Measurements from ENCODE around the gene ARID5B.

ARID5B gene

DNA sequence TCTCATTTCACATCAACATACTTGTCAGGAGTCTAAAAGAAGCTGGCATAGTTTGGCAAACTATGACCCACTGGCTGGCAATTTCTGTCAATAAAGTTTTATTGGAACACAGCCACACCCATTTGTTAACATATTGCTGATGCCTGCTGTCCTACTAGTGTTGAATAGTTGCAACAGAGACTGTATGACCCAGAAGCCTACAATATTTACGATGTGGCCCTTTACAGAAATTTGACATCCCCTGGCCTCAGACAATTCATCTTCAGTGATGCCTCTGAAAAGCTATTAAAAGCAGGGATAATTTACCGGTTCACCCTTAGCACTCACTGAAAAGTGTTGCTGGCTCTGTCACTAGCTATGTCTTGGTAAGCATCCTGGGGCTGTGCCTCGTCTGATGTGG is 155.2 kb downstream of the ARID5B start:
- no peak for DNase-seq

GRCh38 chr10:62057359-62057758 is 155.9 kb downstream of the ARID5B start:
- no peak for DNase-seq

DNA sequence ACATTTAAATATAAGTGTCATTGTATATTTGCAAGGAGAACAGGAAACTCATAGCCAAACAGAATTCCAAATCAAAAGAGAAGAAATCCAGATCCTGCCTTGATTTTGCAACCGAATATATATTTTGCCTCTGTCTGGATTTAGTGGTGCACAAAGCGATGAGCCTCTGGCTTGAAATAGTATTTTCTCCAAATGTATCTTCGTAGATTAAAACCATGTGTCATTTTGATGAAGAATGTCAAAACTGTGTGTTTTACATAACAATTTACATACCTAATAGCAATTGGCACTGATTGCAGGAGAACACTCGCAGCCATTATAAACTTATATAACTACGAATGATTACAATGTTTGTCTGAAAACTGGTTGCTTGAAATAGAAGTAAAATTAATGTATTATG is 156.4 kb downstream of the ARID5B start:
- no peak for DNase-seq

DNA sequence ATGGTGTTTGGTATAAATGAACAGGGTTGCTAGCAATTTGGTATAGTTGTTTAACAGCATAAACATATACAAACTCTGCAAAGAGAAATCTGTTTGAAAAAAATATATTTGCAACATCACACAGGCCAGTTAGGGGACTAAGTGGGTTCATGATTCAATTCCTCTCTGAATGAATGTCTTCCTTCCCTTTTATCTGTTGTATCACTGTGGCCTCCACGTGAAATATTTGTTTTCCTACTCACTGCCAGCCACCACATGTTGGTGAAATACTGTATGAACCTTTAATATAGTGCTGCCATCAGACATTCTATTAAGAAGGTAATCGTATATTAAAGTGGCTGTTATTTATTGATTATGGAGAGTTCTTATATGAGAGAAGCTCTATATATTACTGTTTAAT is 157.0 kb downstream of the ARID5B start:
- DNase-seq = no peak

DNA sequence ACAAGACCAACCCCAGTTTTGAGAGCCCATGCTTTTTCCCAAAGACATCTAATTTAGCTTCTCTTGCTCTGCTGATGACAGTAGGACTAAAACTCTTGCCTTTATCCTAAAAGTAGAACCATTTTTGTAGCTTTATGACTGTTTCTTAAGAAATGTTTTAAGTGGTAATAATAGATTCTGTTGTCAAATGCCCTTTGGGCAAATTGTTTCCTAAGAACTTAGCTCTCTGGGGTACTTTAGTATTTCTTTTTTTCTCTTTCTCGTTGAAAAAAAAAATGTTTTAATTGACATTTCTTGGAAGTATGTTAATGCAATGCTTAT is 157.4 kb downstream of the ARID5B start:
- DNase-seq = no peak

DNA sequence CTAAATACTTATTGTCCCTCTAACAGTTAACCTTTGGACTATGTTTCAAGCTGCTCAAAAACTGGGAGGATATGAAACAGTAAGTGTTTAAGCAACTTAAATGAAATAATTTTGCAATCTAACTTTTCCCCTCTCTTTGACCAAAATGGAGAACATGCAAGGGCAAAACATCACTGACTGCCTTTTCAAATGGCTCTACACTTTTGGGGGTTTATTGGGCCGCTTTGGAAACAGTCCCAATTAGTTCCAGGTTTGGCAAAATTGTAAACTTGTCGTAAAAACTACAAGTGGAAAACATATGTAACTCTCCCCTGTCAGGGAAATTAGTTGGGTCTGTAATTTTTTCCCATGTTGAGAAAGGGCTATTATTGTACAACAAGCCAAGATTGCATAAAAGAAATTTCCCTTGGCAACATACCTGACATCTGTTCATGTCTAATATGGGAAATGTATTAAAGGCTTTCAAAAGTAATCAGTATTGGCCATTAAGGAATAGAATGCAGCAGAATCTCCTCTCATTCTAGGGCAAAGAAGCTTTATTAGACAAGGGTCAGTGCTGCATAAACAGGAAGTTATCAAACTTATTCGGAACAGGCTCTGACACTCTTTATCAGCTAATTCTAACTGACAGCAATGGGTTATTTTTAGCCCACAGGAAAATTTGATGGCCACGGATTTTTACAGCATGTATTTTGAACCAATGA is 157.9 kb downstream of the ARID5B start:
- DNase-seq = no peak

- DNase-seq = no peak
These were observed 160.5 kb downstream of the ARID5B start for GRCh38 chr10:62062028-62062427.

- no peak for DNase-seq
These were observed 161.4 kb downstream of the ARID5B start for GRCh38 chr10:62062752-62063512.

GRCh38 chr10:62063795-62064472 is 162.4 kb downstream of the ARID5B start:
- no peak for DNase-seq

- DNase-seq = no peak
These were observed 166.1 kb downstream of the ARID5B start for GRCh38 chr10:62067560-62067959.

GRCh38 chr10:62068464-62068863 is 167.0 kb downstream of the ARID5B start:
- no peak for DNase-seq

DNA sequence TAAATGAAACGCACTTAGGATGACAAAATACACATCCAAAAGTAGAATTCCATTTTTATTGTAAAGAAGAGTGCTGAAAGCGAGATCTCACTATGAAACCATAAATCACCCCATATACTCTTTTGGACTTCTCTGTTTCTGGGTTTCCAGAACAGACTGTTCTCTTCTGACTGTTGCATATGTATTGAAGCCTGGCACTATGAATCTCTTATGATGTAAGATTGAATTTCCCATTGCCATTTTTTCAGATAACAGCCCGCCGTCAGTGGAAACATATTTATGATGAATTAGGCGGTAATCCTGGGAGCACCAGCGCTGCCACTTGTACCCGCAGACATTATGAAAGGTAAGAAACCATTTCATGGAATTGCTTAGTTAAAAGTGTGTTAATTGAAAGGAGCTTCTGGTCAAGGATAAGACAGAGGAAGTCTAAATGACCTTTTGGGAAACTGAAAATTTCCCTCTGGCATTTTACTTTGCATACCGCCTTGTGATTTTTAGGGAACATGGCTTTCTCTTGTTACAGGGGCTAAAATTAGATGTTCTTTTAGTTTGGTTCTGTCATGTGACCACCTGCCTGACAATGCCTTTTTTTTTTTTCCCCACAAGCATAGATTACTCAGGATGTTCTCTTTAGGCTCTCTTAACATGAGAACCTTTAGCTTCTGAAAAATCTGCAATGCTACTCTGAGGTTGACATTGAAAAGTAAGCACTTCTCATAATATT is 168.1 kb downstream of the ARID5B start:
- DNase-seq = no peak

- DNase-seq = no peak
These were observed 170.4 kb downstream of the ARID5B start for GRCh38 chr10:62071846-62072281.

- no peak for DNase-seq
These were observed 171.4 kb downstream of the ARID5B start for GRCh38 chr10:62072901-62073300.

DNA sequence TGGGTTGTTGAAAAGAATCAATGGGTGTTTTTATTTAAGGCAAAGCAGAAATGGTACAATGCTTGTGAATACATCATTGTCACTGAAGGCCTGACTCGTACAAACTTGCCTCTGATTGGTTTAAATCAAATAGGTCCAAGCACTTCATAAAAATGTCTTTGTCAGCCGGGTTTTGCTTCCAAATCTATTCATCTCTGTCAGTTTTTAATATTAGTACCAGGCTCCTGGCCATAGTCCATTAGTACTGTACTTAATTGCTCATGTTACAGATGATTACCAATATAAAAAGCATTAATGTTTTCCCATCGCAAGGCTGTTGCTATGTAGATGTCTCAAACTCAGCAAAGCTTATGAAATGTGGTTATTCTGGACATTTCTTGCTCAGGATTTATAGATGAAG is 171.9 kb downstream of the ARID5B start:
- DNase-seq = no peak

GRCh38 chr10:62075414-62075813 is 173.9 kb downstream of the ARID5B start:
- no peak for DNase-seq

- DNase-seq = no peak
These were observed 174.4 kb downstream of the ARID5B start for GRCh38 chr10:62075912-62076311.

DNA sequence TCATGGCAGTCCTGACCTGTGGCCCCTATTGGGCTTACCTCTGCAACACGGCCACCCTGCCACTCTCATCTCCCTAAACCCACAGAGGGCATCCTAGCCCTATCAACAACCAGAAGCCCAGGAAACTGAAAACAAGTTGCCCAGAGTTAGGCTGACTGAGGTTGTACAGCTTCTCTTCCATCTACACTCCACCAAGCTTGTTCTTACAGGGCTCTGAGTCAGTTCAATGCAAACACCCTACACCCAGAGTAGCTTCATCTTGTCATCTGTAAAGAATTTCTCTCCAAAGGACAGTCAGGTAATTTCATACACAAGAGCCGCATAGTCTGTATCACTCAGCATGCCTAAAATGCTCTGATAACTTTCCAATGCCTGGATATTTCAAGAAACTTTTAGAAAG is 175.4 kb downstream of the ARID5B start:
- peak in 1 of 6 experiments; percentile 19 for DNase-seq

GRCh38 chr10:62077330-62078015 is 176.0 kb downstream of the ARID5B start:
- DNase-seq = no peak

- DNase-seq = no peak
These were observed 178.5 kb downstream of the ARID5B start for GRCh38 chr10:62079885-62080559.

- no peak for DNase-seq
These were observed 179.4 kb downstream of the ARID5B start for GRCh38 chr10:62080905-62081304.
